GM19438 (cell line): ENCODE results near the gene CCDC30.
"Not testable (repeated sequence)": the region's sequence is repeated elsewhere in the genome, so short reads cannot be mapped to it uniquely, and the experiment has no call there.

ENCODE experiments used
- ATAC-seq: cut with Tn5 transposase; IDR thresholded peaks from one replicate; pipeline ENCODE4 v1.9.1; 2021; ENCODE audit warnings: low read depth; ENCODE audit not compliant: unreplicated experiment

The CCDC30 gene

DNA sequence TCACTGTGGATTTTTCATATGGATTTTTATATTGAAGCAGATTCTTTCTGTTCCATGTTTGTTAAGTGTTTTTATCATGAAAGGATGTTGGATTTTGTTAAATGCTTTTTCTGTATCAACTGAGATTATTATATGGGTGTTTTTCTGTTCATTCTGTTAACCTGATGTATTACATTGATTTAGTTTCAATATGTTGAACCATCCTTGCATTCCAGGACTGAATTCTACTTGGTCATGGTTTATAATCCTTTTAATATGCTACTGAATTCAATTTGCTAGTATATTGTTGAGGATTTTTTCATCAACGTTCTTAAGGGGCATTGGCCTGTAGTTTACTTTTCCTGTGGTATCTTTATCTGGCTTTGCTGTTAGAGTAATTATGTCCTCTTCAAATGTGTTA lies 55.8 kb downstream of the CCDC30 start:
- ATAC-seq, result no peak

DNA sequence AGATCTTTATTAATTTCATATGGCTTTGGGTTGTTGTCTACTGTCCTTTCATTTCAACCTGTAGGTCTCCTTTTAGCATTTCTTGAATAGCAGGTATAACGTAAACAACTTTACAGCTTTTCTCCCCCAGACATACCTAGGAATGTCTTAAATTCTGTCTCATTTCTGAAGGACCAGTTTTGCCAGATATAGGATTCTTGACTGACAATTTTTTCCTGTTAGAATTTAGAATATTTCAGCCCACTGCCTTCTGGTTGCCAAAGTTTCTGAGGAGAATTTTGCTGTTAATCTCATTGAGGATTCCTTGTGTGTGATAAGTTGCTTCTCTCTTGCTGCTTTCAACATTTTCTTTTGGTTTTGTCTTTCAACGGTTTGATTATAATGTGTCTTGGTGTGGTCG lies 60.1 kb downstream of the CCDC30 start:
- no peak for ATAC-seq

DNA sequence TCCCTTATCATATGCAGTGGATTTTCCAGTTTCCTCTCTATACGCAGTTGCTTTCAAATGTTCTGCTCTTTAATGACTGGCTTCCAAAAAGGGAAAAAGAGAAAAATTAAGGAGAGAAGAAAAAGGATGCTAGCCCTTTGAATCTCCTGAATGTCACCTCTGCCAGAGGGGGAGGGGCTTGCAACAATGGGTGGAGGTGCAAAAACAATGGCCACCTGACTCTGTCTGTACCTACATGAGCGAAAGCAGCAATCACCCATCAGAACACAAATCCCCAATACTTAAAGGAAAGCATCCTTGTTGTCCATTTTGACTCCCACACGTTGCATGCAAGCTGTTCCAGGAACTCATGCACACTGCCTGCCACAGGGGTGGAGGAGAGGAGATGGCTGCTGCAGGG lies 61.2 kb downstream of the CCDC30 start:
- no peak for ATAC-seq

DNA sequence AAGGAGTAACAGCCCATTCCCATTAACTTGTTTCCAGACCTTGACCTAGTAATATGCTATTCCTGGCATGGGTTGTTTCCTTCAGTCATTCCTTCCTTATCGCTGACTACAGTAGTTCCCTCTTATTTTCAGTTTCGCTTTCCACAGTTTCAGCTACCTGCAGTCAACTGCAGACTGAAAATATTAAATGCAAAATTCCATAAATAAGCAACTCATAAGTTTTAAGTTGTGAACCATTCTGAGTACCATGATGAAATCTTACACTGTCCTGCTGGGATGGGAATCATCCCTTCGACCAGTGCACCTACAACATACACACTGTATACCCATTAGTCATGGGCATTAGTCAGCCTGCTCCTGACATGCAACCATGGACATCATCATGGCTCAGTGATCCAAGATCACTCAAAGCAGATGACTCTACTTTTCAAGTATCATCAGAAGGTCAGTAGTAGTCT lies 66.7 kb downstream of the CCDC30 start:
- ATAC-seq, result no peak

DNA sequence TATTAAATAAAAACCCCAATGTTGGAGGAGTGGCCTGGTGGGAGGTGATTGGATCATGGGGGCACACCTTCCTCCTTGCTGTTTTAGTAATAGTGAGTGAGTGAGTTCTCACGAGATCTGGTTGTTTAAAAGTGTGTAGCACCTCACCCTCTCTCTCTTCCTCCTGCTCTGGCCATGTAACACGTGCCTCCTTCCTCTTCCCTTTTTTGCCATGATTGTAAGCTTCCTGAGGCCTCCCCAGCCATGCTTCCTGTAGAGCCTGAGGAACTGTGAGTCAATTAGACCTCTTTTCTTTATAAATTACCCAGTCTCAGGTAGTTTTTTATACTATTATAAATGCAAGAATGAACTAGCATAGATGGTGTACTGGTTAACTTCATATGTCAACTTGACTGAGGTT lies 68.0 kb downstream of the CCDC30 start:
- ATAC-seq, result no peak

DNA sequence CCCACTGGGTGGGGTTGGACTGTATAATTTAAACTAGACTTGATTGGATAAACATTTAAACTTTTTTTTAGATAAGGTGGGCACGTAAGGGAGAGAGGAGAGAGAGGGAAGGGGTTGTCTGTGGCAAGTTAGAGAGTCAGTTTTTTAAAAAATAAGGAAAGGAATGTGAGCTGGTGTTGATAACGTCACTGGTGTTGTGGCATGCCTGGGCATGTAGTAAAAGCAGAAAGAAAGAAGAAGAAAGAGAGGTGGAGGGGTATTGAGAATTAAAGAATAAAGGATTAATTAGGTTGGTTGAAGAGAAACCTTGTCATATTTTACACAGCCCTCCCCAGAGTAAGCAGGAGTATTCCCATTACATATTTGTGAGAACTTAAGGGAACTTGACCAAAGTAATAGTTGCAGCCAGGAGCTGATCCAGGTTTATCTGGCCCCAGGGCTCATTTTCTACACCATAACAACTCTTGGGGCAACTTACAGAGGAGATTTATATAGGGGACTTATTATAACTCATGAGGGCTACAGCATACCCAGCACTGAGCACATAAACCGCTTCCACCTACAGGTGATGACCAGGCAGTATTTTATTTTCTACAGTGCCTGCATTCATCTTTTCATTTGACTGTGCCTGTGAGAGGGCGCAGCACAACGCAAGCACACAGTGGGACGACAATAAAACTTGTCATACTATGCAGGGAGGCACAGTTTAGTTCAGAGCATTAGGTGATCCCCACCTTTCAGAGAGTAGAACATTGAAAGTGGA lies 70.2 kb downstream of the CCDC30 start:
- no peak for ATAC-seq

DNA sequence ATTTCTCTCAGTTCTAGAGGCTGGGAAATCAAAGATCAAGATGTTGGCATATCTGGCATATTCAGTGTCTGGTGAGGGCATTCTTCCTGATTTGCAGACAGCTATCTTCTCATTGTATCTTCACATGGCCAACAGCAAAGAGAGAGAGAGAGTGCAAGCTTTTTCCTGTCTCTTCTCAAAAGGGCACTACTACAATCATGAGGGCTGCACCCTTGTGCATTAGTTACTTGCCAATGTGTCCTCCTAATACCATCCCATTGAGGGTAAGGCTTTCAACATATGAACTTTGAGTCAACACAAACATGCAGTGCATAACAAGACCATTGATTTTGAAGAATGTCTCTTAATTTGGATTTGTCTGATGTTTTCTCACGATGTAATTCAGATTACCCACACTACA lies 78.0 kb downstream of the CCDC30 start:
- no peak for ATAC-seq

DNA sequence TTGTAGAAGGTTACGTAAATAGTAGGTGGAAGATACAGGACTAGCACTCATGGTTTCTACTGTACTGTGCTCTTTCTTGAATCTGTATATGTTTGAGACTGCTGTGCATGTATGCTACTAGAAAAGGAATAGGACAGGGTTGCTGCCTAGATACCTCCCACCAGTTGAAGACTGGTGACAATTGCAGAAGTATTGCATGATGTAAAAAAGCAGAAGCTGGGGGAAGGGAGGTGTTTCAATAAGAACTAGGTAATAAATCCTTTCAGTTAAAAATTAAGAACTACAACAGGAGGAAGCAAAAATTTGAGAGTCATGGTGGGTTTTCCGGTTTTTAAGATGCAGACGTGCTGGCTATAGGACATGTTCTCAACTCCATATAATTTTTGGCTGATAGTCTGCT lies 88.1 kb downstream of the CCDC30 start:
- ATAC-seq, result no peak

DNA sequence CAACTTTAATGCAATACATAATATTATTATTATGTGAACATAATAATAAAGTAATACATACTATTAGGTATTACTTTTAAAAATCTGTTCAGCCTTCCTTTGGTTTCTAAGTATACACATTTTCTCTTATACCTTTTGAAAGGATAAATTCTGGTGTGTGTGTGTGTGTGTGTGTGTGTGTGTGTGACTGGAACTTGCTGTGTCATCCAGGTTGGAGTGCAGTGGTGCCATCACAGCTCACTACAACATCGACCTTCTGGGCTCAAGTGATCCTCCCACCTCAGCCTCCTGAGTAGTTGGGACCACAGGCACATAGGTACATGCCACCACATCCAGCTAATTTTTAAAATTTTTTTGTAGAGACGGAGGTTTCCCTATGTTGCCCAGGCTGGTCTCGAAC lies 88.5 kb downstream of the CCDC30 start:
- no peak for ATAC-seq

DNA sequence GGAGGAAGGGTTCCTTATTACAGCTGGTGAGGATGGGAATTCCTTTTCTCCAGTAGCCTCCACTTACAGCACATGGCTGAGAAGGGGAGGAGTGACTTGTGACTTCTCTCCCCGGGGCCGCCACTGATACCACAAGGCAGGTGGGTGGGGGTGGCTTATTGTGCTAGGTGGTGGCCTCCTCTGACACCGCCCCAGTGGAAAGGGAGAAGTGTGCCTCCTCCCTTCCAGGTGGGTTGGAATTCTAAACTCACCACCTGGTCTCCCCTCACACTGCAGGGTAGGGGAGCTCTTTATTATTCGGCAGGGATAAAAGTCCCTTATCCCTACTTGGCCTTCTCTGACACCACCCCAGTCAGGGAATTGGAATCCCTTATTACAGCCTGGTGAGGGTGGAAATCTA lies 89.5 kb downstream of the CCDC30 start:
- no peak for ATAC-seq

DNA sequence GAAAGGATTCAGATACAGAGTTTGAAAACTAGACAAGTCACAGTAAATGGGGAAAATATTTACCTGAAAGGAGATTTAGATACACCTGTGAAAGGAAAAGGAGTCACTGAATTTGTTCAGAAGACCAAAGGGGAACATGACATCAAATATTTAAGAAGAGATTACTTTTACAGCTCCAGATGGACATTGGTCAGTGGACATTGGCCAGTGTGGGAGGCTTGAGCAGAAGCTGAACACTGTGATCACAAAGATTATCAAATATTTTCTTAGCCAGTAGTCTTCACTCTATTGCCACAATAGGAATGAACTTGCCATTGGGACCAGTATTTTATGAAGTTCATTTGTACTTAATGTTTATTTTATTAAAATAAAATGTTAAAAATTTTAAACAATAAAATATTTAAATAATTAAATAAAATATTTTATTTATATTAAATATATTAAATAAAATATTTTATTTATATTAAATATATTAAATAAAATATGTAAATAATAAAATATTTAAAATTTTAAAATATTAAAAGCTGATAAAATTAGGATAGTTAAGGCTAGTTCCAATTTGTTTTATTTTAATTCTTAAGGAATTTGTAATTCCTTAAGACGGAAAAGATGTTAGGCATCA lies 94.3 kb downstream of the CCDC30 start:
- no peak for ATAC-seq

DNA sequence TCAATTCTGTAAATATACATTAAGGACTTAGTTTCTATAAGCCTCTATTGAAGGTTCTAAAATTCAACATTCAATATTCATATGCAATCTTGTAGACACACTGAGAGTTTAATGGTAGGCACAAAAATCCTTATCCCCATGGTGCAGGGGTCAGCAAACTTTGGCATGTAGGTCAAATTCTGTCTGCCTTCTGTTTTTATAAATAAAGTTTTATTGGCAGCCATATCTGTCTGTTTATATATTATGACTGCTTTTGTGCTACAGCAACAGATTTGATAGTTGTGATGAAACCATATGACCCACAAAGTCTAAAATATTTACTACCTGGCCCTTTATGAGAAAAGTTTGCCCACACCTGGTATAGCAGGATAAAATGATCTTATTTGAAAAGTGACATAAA lies 104.0 kb downstream of the CCDC30 start:
- no peak for ATAC-seq

DNA sequence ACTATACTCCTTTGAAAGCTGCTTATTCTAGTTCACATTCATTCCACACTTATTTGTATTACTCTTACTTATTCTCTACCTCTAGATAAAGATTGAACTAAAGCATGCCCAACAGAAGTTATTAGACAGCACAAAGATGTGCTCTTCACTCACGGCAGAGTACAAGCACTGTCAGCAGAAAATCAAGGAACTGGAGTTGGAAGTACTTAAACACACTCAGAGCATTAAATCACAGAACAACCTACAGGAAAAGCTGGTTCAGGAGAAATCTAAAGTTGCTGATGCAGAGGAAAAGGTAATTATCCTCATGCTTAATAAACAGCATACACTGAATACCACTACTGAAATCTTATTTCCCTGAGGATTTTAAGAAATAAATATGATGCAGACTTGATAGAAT lies 113.8 kb downstream of the CCDC30 start:
- ATAC-seq, result no peak

DNA sequence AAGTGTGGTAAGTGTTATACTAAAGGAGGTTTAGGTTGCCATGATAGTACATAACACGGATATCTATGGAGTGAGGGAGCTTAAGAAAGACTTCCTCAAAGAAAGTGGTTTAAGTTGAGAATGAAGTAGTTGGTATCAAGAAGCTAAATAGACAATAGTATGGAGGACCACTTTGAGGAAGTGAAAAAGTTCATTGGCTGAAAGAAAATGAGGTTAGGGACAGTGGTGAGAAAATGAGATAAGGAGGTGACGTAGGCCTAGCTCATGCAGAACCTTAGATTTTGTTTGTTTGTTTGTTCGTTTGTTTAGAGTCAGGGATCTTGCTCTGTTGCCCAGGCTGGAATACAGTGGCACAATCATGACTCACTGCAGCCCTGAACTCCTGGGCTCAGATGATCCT lies 122.9 kb downstream of the CCDC30 start:
- ATAC-seq, result no peak

DNA sequence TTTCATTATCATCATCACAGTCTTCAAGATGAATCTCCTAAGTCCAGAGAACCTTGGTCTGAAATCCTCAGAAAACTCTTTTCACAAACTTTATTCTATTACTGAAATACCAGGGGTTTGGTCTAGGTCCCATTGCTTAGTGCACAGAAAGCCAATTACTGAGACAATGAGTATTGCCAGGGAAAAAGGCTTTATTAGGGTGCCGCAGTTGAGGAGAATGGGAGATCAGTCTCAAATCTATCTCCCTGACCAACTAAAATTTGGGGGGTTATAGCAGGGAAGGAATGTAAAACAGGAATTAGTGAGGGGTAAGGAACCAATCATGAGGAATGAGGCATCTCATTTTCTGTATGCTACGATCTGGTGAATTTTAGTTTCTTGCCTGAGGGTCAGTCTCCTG lies 124.7 kb downstream of the CCDC30 start:
- ATAC-seq, result no peak

DNA sequence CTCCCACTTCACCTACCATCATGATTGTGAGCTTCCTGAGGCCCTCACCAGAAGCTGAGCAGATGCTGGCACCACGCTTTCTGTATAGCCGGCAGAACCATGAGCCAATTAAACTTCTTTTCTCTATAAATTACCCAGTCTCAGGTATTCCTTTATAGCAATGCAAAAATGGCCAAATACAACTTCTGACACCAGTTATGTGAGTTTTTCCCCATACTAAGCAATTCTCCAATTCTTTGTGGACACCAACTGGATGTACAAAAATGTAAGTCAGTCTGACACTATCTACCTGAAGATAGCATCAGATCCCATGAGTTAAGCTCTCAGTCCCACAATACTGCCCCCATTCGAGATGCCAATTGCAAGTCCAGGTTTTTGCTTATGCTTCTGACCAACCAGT lies 129.7 kb downstream of the CCDC30 start:
- ATAC-seq, result no peak

DNA sequence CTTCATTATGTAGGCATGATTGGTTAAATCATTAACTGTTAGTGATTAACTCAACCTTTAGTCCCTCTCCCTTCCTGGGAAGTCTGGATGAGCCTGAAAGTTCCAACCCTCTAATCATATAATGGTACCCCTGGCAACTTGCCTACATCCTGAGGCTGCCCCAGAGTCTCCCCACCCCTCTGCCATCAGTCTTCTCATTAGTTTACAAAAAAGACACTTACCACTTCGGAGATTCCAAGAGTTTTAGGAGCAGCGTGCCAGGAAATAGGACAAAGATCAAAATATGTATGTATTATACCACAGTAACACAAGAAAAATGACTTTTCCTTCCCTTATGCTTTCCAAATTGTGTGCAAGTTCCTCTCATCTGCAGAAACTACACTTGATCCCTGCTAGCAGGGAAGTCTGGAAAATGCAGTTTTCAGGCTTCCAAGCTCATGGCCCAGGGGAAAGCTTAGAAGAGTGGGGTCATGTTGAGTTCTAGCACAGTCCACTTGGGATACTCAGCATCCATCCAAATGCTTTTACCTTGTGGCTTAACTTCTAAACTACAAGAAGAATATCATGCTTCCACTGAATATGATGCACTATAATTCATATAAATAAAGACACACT lies 130.5 kb downstream of the CCDC30 start:
- ATAC-seq, result no peak

DNA sequence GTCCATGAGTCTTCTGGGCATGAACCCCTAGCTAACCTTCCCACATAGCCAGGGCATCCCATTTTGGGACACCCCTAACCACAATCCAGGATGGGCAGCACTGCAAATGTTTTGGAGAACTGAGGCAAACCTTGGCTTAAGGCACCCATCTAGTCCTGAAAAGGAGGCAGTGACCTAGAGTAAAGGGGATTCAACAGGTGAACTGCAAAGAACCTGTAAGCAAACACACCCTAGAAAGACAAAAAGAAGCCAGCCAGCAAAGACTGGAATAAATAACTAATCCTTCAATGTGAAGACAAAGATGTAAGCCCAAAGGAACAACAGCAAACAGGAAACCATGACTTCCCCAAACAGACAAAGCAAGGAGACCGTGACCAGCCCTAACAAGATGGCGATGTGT lies 138.4 kb downstream of the CCDC30 start:
- no peak for ATAC-seq

DNA sequence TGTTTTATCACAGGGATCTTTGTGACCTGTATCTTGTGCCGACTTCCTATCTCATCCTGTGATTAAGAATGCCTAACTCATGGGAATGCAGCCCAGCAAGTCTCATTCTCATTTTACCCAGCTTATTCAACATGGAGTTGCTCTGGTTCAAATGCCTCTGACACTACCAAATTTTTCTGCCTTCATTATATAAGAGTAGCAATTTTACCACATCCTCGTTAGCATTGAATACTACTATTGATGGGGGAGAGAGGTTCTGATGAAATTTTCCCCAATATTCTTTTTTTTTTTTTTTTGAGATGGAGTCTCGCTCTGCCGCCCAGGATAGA lies 150.7 kb downstream of the CCDC30 start:
- no peak for ATAC-seq

DNA sequence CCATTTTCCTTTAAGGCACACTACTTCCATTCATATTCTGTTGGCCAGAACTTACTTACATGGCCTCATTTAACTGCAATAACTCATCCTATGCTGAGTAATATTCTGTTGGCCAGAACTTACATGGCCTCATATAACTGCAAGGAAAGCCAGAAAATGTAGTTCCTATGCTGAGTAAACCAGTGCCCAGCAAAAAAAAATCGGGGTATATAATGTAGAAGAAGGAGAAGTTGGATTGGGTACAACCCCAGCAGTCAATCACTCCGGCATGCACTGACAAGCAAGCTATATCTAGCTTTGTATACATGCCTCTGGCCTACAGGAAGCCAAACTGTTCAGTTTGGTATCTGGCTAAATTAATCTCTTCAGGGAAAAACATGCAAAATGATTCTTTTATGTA lies 155.8 kb downstream of the CCDC30 start:
- ATAC-seq, result no peak

DNA sequence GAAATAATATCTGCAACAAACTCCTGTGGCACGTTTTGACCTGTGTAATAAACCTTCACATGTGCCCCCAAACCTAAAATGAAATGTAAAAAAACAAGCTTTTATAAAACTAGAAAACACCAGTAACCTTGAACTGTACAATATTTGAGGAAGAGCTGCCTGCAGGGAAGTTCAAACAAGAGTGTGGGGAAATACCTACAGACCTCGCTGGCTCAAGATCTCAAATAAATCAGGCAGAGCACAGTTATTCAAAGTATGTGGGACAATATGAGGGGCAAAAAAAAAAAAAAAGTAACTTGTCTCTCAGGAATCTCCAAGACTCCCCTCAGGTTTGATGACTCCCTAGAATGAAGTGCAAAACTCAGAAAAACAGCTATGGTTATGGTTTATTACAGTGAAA lies 157.2 kb downstream of the CCDC30 start:
- no peak for ATAC-seq

DNA sequence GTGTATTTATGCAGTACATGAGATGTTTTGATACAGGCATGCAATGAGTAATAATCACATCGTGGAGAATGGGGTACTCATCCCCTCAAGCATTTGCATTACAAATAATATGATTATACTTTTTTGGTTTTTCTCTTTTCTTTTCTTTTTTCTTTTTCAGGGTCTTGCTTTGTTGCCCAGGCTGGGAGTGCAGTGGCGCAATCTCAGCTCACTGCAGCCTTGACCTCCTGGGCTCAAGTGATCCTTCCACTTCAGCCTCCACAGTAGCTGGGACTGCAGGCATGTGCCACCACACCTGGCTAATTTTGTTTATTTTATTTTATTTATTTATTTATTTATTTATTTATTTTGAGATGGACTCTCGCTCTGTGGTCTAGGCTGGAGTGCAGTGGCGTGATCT lies 158.1 kb downstream of the CCDC30 start:
- not testable (repeated sequence) for ATAC-seq
